GM12878 (cell line): ENCODE results near the gene C20orf202. TPM values are rescaled to one million over a fixed set of nuclear protein-coding genes. Genes with fewer than 3 reads are reported as not detected.

Source experiments
- ATAC-seq: fragments of 200-7000 bp; cut with Tn5 transposase; 3 replicates; pipeline ENCODE4 v1.9.1; 2020; ENCODE audit warnings: mild to moderate bottlenecking, moderate library complexity
- BruUV-seq: library from RNA; stranded (reverse); fragments of 400-500 nt; replicated peaks from 2 replicates; lab custom pipeline; 2021; lab: Mats Ljungman, UMichigan
- CTCF ChIA-PET: fragments of 300-600 bp; sonication (Branson Sonifier 250); formaldehyde crosslinking; extraction: SDS; loops from one replicate; lab custom pipeline; 2021; ENCODE audit warnings: inconsistent platforms; lab: Yijun Ruan, JAX
- POLR2A ChIA-PET: fragments of 350-600 bp; formaldehyde crosslinking; extraction: SDS; loops from one replicate; lab custom pipeline; 2021; ENCODE audit warnings: inconsistent platforms; lab: Charles Lee
- RAD21 ChIA-PET: fragments of 300-600 bp; sonication (Branson Sonifier 250); formaldehyde crosslinking; loops from one replicate; lab custom pipeline; 2023; ENCODE audit warnings: antibody characterized with exemption; ENCODE audit not compliant: unreplicated experiment; lab: Charles Lee
- SMC1A ChIA-PET: fragments of 300-600 bp; sonication (Branson Sonifier 250); formaldehyde crosslinking; loops from one replicate; lab custom pipeline; 2023; ENCODE audit not compliant: unreplicated experiment, uncharacterized antibody; lab: Charles Lee
- DNase-seq: peaks from one replicate; pipeline ENCODE4 v3.0.0-alpha.2; 2011; ENCODE audit warnings: low read depth, low spot score
- FAIRE-seq: peaks from 3 replicates; lab custom pipeline; 2011; peaks lifted over from hg19 to GRCh38; lab: Jason Lieb, UNC
- H2AFZ ChIP-seq: 2 replicates; pipeline ENCODE4 v1.6.0; 2011; ENCODE audit warnings: low read depth, low read length, control low read depth; ENCODE audit not compliant: control insufficient read depth
- H3K27ac ChIP-seq: 2 replicates; pipeline ENCODE4 v1.5.1; 2011; ENCODE audit warnings: control low read depth; ENCODE audit not compliant: control insufficient read depth, insufficient read depth
- H3K27me3 ChIP-seq, 2 experiments: replicated peaks in 1 of 2; 2 replicates each; pipeline versions ENCODE4 v1.6.0 to v1.6.1; 2011; ENCODE audit warnings: low read length in 1 of 2; ENCODE audit not compliant: control insufficient read depth in 2 of 2, insufficient read depth in 2 of 2
- H3K36me3 ChIP-seq, 2 experiments: 2 replicates each; pipeline ENCODE4 v1.5.1; 2011; ENCODE audit warnings: low read length in 1 of 2; ENCODE audit not compliant: control insufficient read depth in 2 of 2, insufficient read depth in 2 of 2
- H3K4me1 ChIP-seq: 2 replicates; pipeline ENCODE4 v1.6.1; 2011; ENCODE audit warnings: mild to moderate bottlenecking, low read length, moderate library complexity, mixed read lengths; ENCODE audit not compliant: control insufficient read depth, insufficient read depth
- H3K4me2 ChIP-seq: 2 replicates; pipeline ENCODE4 v1.6.0; 2011; ENCODE audit warnings: control low read depth; ENCODE audit not compliant: control insufficient read depth, insufficient read depth
- H3K4me3 ChIP-seq: fragments of 200-600 bp; sonication (generic); 2 replicates; pipeline ENCODE4 v1.5.1; 2016
- H3K79me2 ChIP-seq: 2 replicates; pipeline ENCODE4 v1.6.0; 2011; ENCODE audit warnings: low read length; ENCODE audit not compliant: control insufficient read depth, insufficient read depth
- H3K9ac ChIP-seq: 2 replicates; pipeline ENCODE4 v1.8.0; 2011; ENCODE audit warnings: low read length, control low read depth, mixed read lengths; ENCODE audit not compliant: control insufficient read depth, insufficient read depth
- H3K9me3 ChIP-seq: replicated peaks from 3 replicates; pipeline ENCODE4 v1.5.1; 2011; ENCODE audit warnings: mild to moderate bottlenecking, low read length; ENCODE audit not compliant: control insufficient read depth, insufficient read depth
- H4K20me1 ChIP-seq: 2 replicates; pipeline ENCODE4 v1.6.0; 2011; ENCODE audit not compliant: control insufficient read depth, insufficient read depth
- IKZF2 ChIP-seq, 2 experiments: fragments of 450-650 bp; IDR thresholded peaks; 2 replicates each; pipeline ENCODE4 v1.6.1; 2017; ENCODE audit warnings: mild to moderate bottlenecking in 2 of 2, moderate library complexity in 2 of 2
- JUNB ChIP-seq: IDR thresholded peaks from 2 replicates; pipeline ENCODE4 v1.6.1; 2016; ENCODE audit warnings: antibody characterized with exemption, mild to moderate bottlenecking
- JUND ChIP-seq: IDR thresholded peaks from 2 replicates; pipeline ENCODE4 v1.6.1; 2012; ENCODE audit warnings: low read depth, mild to moderate bottlenecking, low read length, improper control_type of control experiment, moderate library complexity
- MEF2A ChIP-seq: IDR thresholded peaks from 2 replicates; pipeline ENCODE4 v1.6.1; 2011; ENCODE audit warnings: low read depth, mild to moderate bottlenecking, low read length, moderate library complexity; ENCODE audit not compliant: insufficient read depth
- NFYA ChIP-seq: IDR thresholded peaks from 2 replicates; pipeline ENCODE4 v1.6.1; 2011; ENCODE audit warnings: low read depth, mild to moderate bottlenecking, low read length, improper control_type of control experiment, borderline replicate concordance
- POLR2AphosphoS5 ChIP-seq: IDR thresholded peaks from 2 replicates; pipeline ENCODE4 v1.6.1; 2011; ENCODE audit warnings: mild to moderate bottlenecking, low read length, inconsistent platforms
- RAD21 ChIP-seq: IDR thresholded peaks from 2 replicates; pipeline ENCODE4 v1.6.1; 2011; ENCODE audit warnings: mild to moderate bottlenecking, low read depth, low read length, moderate library complexity; ENCODE audit not compliant: insufficient read depth
- SPI1 ChIP-seq: IDR thresholded peaks from 2 replicates; pipeline ENCODE4 v1.6.1; 2011; ENCODE audit warnings: low read depth, mild to moderate bottlenecking, low read length, moderate library complexity, borderline replicate concordance; ENCODE audit not compliant: insufficient read depth
- SRF ChIP-seq, 2 experiments: IDR thresholded peaks; 2 replicates each; pipeline ENCODE4 v1.6.1; 2011; ENCODE audit warnings: low read depth in 2 of 2, low read length in 2 of 2, mild to moderate bottlenecking in 1 of 2, moderate library complexity in 1 of 2
- STAT3 ChIP-seq: IDR thresholded peaks from 2 replicates; pipeline ENCODE4 v1.6.1; 2011; ENCODE audit warnings: low read depth, low read length, improper control_type of control experiment
- TCF12 ChIP-seq: IDR thresholded peaks from 2 replicates; pipeline ENCODE4 v1.6.1; 2011; ENCODE audit warnings: low read depth, mild to moderate bottlenecking, low read length
- TCF7 ChIP-seq: IDR thresholded peaks from 2 replicates; pipeline ENCODE4 v1.6.1; 2014; ENCODE audit warnings: antibody characterized with exemption, borderline replicate concordance
- YY1 ChIP-seq: IDR thresholded peaks from 2 replicates; pipeline ENCODE4 v1.6.1; 2011; ENCODE audit warnings: low read depth, mild to moderate bottlenecking, low read length
- ZNF622 ChIP-seq: fragments of 450-650 bp; IDR thresholded peaks from 2 replicates; pipeline ENCODE4 v1.6.1; 2017; ENCODE audit warnings: mild to moderate bottlenecking, inconsistent platforms
- WGBS: methylation state at CpG from one replicate; pipeline ENCODE4 v1.1.6; 2016; ENCODE audit warnings: low lambda C conversion rate; ENCODE audit not compliant: insufficient replicate concordance, insufficient coverage; ENCODE audit errors: missing lambda C conversion rate; 5-methylcytosine and 5-hydroxymethylcytosine counted together
- in situ Hi-C: fragments of 300-500 bp; cut with MboI; formaldehyde crosslinking; loops from 9 replicates; pipeline ENCODE4 v1.14.3; 2018; ENCODE audit warnings: mixed read lengths
- intact Hi-C: fragments of 100-400 bp; cut with micrococcal nuclease; formaldehyde crosslinking; loops from one replicate; pipeline ENCODE4 v1.14.2; 2022; ENCODE audit not compliant: unreplicated experiment
- polyA plus RNA-seq, 11 experiments: library from polyadenylated mRNA; depleted of rRNA in 4 of 11; unstranded in 6 of 11; stranded (reverse) in 5 of 11; fragments of >200 nt; fragmentation: Nextera tagmentation in 4 of 11; fragmentation: Illumina TruSeq in 1 of 11; extraction: Ambion mirVana in 4 of 11; extraction: Trizol in 1 of 11; gene quantifications; 1 replicate in 1 of 11; 2 replicates in 10 of 11; pipeline versions ENCODE4 v1.2.1 to v1.2.3, GENCODE V29; 2011 to 2016; ENCODE audit warnings: inconsistent platforms in 2 of 11, missing spikeins in 2 of 11, low read depth in 1 of 11
- total RNA-seq, 4 experiments: library from RNA; depleted of rRNA in 3 of 4; stranded (reverse); fragments of >200 nt in 3 of 4; fragmentation: Illumina TruSeq in 1 of 4; extraction: Trizol in 1 of 4; gene quantifications; 2 replicates each; pipeline versions ENCODE4 v1.2.1 to v1.2.3, GENCODE V29; 2013 to 2021
- TF ChIP-seq, protein P1 (sequence below): IDR thresholded peaks from 2 replicates; pipeline ENCODE4 v1.6.1; 2012; ENCODE audit warnings: low read depth, low read length, improper control_type of control experiment
- TF ChIP-seq, protein P2 (sequence below): IDR thresholded peaks from 2 replicates; pipeline ENCODE4 v1.6.1; 2012; ENCODE audit warnings: improper control_type of control experiment, low read depth, low read length; ENCODE audit not compliant: insufficient replicate concordance

C20orf202 gene
- total and polyA plus RNA-seq, 10 of the 15 experiments (the other 5 are each of a cell fraction or from before 2014, with no cell fraction given): 0.04 TPM; not detected in 8

GRCh38 chr20:1212023-1212422 lies 8.8 kb downstream of the C20orf202 start (continued):
- no peak for TF ChIP-seq STAT3
- TF ChIP-seq NFYA: no peak
- no peak for TF ChIP-seq TCF7
- TF ChIP-seq IKZF2 (IDR thresholded peaks at IDR 0.05): no peak
- TF ChIP-seq, all 136 proteins: peak for 0

DNA sequence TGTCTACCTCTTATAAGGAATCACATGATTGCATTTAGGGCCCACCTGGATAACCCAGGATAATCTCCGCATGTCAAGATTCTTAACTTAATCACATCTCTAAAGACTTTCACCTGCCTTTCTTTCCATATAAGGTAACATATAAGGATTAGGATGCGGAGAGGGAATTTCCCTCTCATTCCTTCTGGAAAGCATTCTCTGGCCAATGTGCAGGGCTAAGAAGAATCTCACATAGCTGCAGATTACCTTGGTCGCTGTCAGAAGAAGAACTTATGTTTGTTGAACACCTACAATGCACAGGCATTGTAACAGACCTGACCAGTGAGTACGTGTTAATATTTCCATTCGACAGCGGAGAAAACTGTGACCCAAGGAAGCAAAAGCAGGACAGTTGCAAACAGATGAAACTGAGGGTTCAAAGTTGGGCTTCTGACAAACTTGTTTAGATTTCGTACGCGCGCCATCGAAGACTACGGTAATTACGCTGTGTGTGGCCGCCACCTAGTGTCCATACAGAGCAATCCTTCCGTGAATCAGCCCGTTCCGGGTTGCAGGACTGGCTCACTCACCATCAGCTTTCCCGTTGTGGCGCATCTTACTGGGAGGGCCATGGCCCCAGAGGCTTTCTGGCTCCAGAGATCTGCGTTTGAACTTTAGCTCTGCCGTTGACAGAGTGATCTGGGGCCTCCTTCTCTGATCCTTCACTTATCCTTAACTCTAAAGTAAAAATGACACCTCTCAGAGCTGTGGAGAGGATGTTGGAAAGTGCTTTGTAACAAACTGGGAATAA lies 9.5 kb downstream of the C20orf202 start:
- CTCF ChIA-PET: interaction anchor here (0.7 to 2.0 kb wide), 14 partner anchors 12 to 397 kb away, joined by 3 to 6 read pairs (median 4); no protein-coding TSS in a partner anchor
- H4K20me1 ChIP-seq: no peaks in the 10 kb centered on the region
- no peak overlapping the region for H3K4me3 ChIP-seq
- H3K9me3 ChIP-seq: no peaks in the 10 kb centered on the region
- peaks cover 2% of the 10 kb centered on the region; the same call in 1 of the 2 replicates for H3K4me1 ChIP-seq
- no peaks in the 10 kb centered on the region for H3K36me3 ChIP-seq
- ATAC-seq (peak; percentile 97), FAIRE-seq (peak; percentile 89), DNase-seq (no peak)
- SMC1A ChIA-PET: interaction anchor here (1.0 to 1.3 kb wide), 3 partner anchors 21 to 255 kb away, joined by 3 read pairs; no protein-coding TSS in a partner anchor
- WGBS: 33% methylated on average over 21 of the region's 21 CpGs
- no TSS peak for BruUV-seq
- no peak overlapping the region for H3K9ac ChIP-seq
- H3K27ac ChIP-seq: no peak overlapping the region
- peak overlapping the region; percentile 67; the same call in 1 of the 2 replicates for H2AFZ ChIP-seq
- POLR2A ChIA-PET: no interaction called here
- peaks cover 0 to 4% of the 10 kb centered on the region in 2 experiments; a peak in 1 of 4 replicates for H3K27me3 ChIP-seq
- in situ Hi-C loops: loop anchor here (5.0 kb wide), 1 partner anchor 396 kb away; no protein-coding TSS in a partner anchor
- RAD21 ChIA-PET: interaction anchor here (1.2 kb wide), 1 partner anchor 104 kb away, joined by 3 read pairs; no protein-coding TSS in a partner anchor
- H3K4me2 ChIP-seq: no peak overlapping the region
- intact Hi-C loops: loop anchor here (1.0 to 2.0 kb wide), 2 partner anchors 104 to 397 kb away; no protein-coding TSS in a partner anchor
- no peaks in the 10 kb centered on the region for H3K79me2 ChIP-seq
- TF ChIP-seq SRF (IDR thresholded peaks at IDR 0.05; ENCODE audit: low read depth in 2 of 2, low read length in 2 of 2) (no peak), POLR2AphosphoS5 (no peak), MEF2A (no peak), SPI1 (no peak), STAT3 (no peak), JUND (no peak), ZNF622 (no peak), RAD21 (peak; percentile 71), JUNB (no peak), YY1 (peak; percentile 86), TCF12 (no peak)
- TF ChIP-seq, protein P1, sequence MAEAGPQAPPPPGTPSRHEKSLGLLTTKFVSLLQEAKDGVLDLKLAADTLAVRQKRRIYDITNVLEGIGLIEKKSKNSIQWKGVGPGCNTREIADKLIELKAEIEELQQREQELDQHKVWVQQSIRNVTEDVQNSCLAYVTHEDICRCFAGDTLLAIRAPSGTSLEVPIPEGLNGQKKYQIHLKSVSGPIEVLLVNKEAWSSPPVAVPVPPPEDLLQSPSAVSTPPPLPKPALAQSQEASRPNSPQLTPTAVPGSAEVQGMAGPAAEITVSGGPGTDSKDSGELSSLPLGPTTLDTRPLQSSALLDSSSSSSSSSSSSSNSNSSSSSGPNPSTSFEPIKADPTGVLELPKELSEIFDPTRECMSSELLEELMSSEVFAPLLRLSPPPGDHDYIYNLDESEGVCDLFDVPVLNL: 0 out of 2 replicates have a peak, but pooled peaks have one; percentile 28
- TF ChIP-seq, protein P2, sequence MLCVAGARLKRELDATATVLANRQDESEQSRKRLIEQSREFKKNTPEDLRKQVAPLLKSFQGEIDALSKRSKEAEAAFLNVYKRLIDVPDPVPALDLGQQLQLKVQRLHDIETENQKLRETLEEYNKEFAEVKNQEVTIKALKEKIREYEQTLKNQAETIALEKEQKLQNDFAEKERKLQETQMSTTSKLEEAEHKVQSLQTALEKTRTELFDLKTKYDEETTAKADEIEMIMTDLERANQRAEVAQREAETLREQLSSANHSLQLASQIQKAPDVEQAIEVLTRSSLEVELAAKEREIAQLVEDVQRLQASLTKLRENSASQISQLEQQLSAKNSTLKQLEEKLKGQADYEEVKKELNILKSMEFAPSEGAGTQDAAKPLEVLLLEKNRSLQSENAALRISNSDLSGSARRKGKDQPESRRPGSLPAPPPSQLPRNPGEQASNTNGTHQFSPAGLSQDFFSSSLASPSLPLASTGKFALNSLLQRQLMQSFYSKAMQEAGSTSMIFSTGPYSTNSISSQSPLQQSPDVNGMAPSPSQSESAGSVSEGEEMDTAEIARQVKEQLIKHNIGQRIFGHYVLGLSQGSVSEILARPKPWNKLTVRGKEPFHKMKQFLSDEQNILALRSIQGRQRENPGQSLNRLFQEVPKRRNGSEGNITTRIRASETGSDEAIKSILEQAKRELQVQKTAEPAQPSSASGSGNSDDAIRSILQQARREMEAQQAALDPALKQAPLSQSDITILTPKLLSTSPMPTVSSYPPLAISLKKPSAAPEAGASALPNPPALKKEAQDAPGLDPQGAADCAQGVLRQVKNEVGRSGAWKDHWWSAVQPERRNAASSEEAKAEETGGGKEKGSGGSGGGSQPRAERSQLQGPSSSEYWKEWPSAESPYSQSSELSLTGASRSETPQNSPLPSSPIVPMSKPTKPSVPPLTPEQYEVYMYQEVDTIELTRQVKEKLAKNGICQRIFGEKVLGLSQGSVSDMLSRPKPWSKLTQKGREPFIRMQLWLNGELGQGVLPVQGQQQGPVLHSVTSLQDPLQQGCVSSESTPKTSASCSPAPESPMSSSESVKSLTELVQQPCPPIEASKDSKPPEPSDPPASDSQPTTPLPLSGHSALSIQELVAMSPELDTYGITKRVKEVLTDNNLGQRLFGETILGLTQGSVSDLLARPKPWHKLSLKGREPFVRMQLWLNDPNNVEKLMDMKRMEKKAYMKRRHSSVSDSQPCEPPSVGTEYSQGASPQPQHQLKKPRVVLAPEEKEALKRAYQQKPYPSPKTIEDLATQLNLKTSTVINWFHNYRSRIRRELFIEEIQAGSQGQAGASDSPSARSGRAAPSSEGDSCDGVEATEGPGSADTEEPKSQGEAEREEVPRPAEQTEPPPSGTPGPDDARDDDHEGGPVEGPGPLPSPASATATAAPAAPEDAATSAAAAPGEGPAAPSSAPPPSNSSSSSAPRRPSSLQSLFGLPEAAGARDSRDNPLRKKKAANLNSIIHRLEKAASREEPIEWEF: no peak
